ENCODE results near the gene MTMR2.

DNA sequence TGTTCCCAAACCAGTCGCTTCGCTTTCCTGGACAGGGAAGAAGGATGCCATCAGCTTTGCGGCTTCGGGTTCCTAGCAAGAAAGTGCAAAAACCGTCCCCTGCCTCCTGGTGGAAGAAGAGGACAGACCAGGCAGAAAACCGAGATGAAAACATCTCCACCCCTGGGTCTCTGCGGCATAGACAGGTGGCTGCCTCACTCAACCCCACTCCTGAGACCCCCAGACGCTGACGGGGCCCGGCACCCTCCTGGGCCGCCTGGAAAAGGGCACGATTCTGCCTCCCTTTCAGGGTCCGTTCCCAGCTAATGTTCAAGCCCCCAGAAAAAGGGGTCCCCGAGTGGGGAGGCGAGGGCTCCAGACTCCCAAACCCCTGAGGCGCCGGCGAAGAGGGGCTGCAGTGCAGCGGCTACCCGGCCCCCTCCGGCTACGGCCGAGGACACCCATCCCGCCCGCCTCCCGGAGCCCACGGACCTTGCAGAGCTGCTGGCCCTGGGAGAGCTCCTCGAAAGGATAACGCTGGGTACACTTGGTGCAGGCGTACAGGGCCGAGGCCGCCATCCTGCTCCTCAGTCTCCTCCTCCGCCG lies 134.9 kb downstream of the MTMR2 start:
- TF ChIP-seq, protein P1, sequence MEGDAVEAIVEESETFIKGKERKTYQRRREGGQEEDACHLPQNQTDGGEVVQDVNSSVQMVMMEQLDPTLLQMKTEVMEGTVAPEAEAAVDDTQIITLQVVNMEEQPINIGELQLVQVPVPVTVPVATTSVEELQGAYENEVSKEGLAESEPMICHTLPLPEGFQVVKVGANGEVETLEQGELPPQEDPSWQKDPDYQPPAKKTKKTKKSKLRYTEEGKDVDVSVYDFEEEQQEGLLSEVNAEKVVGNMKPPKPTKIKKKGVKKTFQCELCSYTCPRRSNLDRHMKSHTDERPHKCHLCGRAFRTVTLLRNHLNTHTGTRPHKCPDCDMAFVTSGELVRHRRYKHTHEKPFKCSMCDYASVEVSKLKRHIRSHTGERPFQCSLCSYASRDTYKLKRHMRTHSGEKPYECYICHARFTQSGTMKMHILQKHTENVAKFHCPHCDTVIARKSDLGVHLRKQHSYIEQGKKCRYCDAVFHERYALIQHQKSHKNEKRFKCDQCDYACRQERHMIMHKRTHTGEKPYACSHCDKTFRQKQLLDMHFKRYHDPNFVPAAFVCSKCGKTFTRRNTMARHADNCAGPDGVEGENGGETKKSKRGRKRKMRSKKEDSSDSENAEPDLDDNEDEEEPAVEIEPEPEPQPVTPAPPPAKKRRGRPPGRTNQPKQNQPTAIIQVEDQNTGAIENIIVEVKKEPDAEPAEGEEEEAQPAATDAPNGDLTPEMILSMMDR (IDR thresholded peaks at IDR 0.05; ENCODE audit: poor library complexity, severe bottlenecking), result peak; percentile 65
- TF ChIP-seq SMC3 (conservative IDR thresholded peaks at IDR 0.05; ENCODE audit: poor library complexity), result peak; percentile 63
- TF ChIP-seq EP300 (conservative IDR thresholded peaks at IDR 0.05; ENCODE audit: poor library complexity, severe bottlenecking), result no peak
- TF ChIP-seq EZH2 (IDR thresholded peaks at IDR 0.05; ENCODE audit: borderline replicate concordance, insufficient read depth, low read length, poor library complexity, severe bottlenecking), result no peak
- TF ChIP-seq POLR2AphosphoS5 (IDR thresholded peaks at IDR 0.05), result no peak
- TF ChIP-seq, protein P2, sequence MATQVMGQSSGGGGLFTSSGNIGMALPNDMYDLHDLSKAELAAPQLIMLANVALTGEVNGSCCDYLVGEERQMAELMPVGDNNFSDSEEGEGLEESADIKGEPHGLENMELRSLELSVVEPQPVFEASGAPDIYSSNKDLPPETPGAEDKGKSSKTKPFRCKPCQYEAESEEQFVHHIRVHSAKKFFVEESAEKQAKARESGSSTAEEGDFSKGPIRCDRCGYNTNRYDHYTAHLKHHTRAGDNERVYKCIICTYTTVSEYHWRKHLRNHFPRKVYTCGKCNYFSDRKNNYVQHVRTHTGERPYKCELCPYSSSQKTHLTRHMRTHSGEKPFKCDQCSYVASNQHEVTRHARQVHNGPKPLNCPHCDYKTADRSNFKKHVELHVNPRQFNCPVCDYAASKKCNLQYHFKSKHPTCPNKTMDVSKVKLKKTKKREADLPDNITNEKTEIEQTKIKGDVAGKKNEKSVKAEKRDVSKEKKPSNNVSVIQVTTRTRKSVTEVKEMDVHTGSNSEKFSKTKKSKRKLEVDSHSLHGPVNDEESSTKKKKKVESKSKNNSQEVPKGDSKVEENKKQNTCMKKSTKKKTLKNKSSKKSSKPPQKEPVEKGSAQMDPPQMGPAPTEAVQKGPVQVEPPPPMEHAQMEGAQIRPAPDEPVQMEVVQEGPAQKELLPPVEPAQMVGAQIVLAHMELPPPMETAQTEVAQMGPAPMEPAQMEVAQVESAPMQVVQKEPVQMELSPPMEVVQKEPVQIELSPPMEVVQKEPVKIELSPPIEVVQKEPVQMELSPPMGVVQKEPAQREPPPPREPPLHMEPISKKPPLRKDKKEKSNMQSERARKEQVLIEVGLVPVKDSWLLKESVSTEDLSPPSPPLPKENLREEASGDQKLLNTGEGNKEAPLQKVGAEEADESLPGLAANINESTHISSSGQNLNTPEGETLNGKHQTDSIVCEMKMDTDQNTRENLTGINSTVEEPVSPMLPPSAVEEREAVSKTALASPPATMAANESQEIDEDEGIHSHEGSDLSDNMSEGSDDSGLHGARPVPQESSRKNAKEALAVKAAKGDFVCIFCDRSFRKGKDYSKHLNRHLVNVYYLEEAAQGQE (IDR thresholded peaks at IDR 0.05; ENCODE audit: borderline replicate concordance), result no peak
- TF ChIP-seq TAF1 (IDR thresholded peaks at IDR 0.05; ENCODE audit: low read depth), result peak; percentile 14
